ENCODE measurements around the gene IFNA4.
"Not testable (repeated sequence)": the region's sequence is repeated elsewhere in the genome, so short reads cannot be mapped to it uniquely, and the experiment has no call there.

Gene IFNA4

GRCh38 chr9:21187487-21187886, at the start of gene IFNA4:
Gene IFNA4 (minus strand): TSS chr9:21187587. CDS start chr9:21187531, 56 bp downstream.
- not testable (repeated sequence) for DNase-seq

- not testable (repeated sequence) for DNase-seq
Measured at GRCh38 chr9:21236360-21236714, 49.0 kb upstream of the IFNA4 start.

- DNase-seq, result peak; percentile 40
Measured at GRCh38 chr9:21235468-21236359, 48.3 kb upstream of the IFNA4 start.

- DNase-seq, result no peak
Measured at GRCh38 chr9:21234153-21234687, 46.8 kb upstream of the IFNA4 start.

GRCh38 chr9:21233258-21233657, 45.9 kb upstream of the IFNA4 start:
- DNase-seq, result no peak

- DNase-seq, result no peak
Measured at GRCh38 chr9:21228122-21228521, 40.7 kb upstream of the IFNA4 start, which contains the start of gene IFNA17. Gene IFNA17 (minus strand): TSS chr9:21228222. CDS start chr9:21228173, 49 bp downstream.

- not testable (repeated sequence) for DNase-seq
Measured at GRCh38 chr9:21217211-21217610, 29.8 kb upstream of the IFNA4 start, which contains the start of gene IFNA16. Gene IFNA16 (minus strand): TSS chr9:21217311. CDS start chr9:21217305, 6 bp downstream.

- not testable (repeated sequence) for DNase-seq
Measured at GRCh38 chr9:21213411-21214326, 26.3 kb upstream of the IFNA4 start.

- DNase-seq, result not testable (repeated sequence)
Measured at GRCh38 chr9:21212160-21212559, 24.8 kb upstream of the IFNA4 start.

GRCh38 chr9:21210782-21211181, 23.4 kb upstream of the IFNA4 start:
- DNase-seq, result not testable (repeated sequence)

GRCh38 chr9:21210311-21210710, 22.9 kb upstream of the IFNA4 start:
- no peak for DNase-seq

- DNase-seq, result not testable (repeated sequence)
Measured at GRCh38 chr9:21207043-21207442, 19.7 kb upstream of the IFNA4 start, which contains the start of gene IFNA10. Gene IFNA10 (minus strand): TSS chr9:21207143. CDS start chr9:21207097, 46 bp downstream.

- DNase-seq, result no peak
Measured at GRCh38 chr9:21205204-21205603, 17.8 kb upstream of the IFNA4 start.

- DNase-seq, result not testable (repeated sequence)
Measured at GRCh38 chr9:21202105-21202504, 14.7 kb upstream of the IFNA4 start, which contains the start of gene IFNA7. Gene IFNA7 (minus strand): TSS chr9:21202205. CDS start chr9:21202165, 40 bp downstream.

GRCh38 chr9:21194867-21195776, 7.7 kb upstream of the IFNA4 start:
- DNase-seq, result peak; percentile 32

GRCh38 chr9:21182810-21183736, 4.3 kb downstream of the IFNA4 start:
- DNase-seq, result peak; percentile 50

- DNase-seq, result no peak
Measured at GRCh38 chr9:21174671-21175070, 12.7 kb downstream of the IFNA4 start.

GRCh38 chr9:21172156-21172555, 15.2 kb downstream of the IFNA4 start:
- no peak for DNase-seq

- no peak for DNase-seq
Measured at GRCh38 chr9:21171351-21171750, 16.0 kb downstream of the IFNA4 start.

- DNase-seq, result not testable (repeated sequence)
Measured at GRCh38 chr9:21166560-21166959, 20.8 kb downstream of the IFNA4 start, which contains the start of gene IFNA21. Gene IFNA21 (minus strand): TSS chr9:21166660. CDS start chr9:21166612, 48 bp downstream.
